ENCODE results near the gene DENND4B. TPM values are rescaled to one million over a fixed set of nuclear protein-coding genes. Genes with fewer than 3 reads are reported as not detected.
"Not testable (repeated sequence)": the region's sequence is repeated elsewhere in the genome, so short reads cannot be mapped to it uniquely, and the experiment has no call there.

DENND4B gene
- total RNA-seq, 1 experiment from 2014 or later = 41.3 TPM

GRCh38 chr1:153903841-153904455, 42.6 kb downstream of the DENND4B start:
- BruUV-seq (replicated peaks) = no TSS peak
- Histone ChIP-seq H2AFZ (no peak overlapping the region), H3F3A (ENCODE audit: insufficient read depth, low read depth) (peaks cover 11% of the 10 kb centered on the region), H3K27ac (no peak overlapping the region), H3K79me2 (ENCODE audit: low read depth) (peaks cover 93% of the 10 kb centered on the region), H3K36me3 (ENCODE audit: low read depth) (peaks cover 4% of the 10 kb centered on the region), H4K20me1 (ENCODE audit: insufficient read depth) (peaks cover 72% of the 10 kb centered on the region), H3K9me3 (ENCODE audit: insufficient read depth, low read depth) (no peaks in the 10 kb centered on the region), H3K27me3 (ENCODE audit: insufficient read depth, low read depth) (no peaks in the 10 kb centered on the region), H3K4me1 (replicated peaks; ENCODE audit: insufficient read depth) (no peaks in the 10 kb centered on the region; the same call in 1 of the 2 replicates), H3K9me2 (ENCODE audit: insufficient read depth) (no peaks in the 10 kb centered on the region), H3K4me3 (no peak overlapping the region), H3K4me2 (no peak overlapping the region)
- TF ChIP-seq EZH2 (IDR thresholded peaks at IDR 0.05; ENCODE audit: low read depth) = no peak
- TF ChIP-seq, protein P1, sequence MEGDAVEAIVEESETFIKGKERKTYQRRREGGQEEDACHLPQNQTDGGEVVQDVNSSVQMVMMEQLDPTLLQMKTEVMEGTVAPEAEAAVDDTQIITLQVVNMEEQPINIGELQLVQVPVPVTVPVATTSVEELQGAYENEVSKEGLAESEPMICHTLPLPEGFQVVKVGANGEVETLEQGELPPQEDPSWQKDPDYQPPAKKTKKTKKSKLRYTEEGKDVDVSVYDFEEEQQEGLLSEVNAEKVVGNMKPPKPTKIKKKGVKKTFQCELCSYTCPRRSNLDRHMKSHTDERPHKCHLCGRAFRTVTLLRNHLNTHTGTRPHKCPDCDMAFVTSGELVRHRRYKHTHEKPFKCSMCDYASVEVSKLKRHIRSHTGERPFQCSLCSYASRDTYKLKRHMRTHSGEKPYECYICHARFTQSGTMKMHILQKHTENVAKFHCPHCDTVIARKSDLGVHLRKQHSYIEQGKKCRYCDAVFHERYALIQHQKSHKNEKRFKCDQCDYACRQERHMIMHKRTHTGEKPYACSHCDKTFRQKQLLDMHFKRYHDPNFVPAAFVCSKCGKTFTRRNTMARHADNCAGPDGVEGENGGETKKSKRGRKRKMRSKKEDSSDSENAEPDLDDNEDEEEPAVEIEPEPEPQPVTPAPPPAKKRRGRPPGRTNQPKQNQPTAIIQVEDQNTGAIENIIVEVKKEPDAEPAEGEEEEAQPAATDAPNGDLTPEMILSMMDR (conservative IDR thresholded peaks at IDR 0.05) = no peak
- CTCF ChIA-PET = interaction anchor here (0.5 kb wide), 1 partner anchor 613 kb away, joined by 13 read pairs; no protein-coding TSS in a partner anchor
- intact Hi-C loops (cut with micrococcal nuclease; ENCODE audit: unreplicated experiment) = no loop called here
- POLR2A ChIA-PET (ENCODE audit: unreplicated experiment) = no interaction called here
- no peak for DNase-seq

- CTCF ChIA-PET = no interaction called here
- H2AFZ ChIP-seq = no peak overlapping the region
- no peak overlapping the region for H3K4me3 ChIP-seq
- no peak for TF ChIP-seq EZH2 (IDR thresholded peaks at IDR 0.05; ENCODE audit: low read depth)
- TF ChIP-seq, protein P1 (conservative IDR thresholded peaks at IDR 0.05) = no peak
- H3K27me3 ChIP-seq (ENCODE audit: insufficient read depth, low read depth) = no peaks in the 10 kb centered on the region
- BruUV-seq (replicated peaks) = no TSS peak
- peaks cover 48% of the 10 kb centered on the region for H4K20me1 ChIP-seq (ENCODE audit: insufficient read depth)
- H3K9me3 ChIP-seq (ENCODE audit: insufficient read depth, low read depth) = no peaks in the 10 kb centered on the region
- DNase-seq = no peak
- peaks cover 4% of the 10 kb centered on the region; the same call in 1 of the 2 replicates for H3K36me3 ChIP-seq (ENCODE audit: low read depth)
- no peaks in the 10 kb centered on the region for H3K4me1 ChIP-seq (replicated peaks; ENCODE audit: insufficient read depth)
- no peak overlapping the region for H3K27ac ChIP-seq
- H3K79me2 ChIP-seq (ENCODE audit: low read depth) = peaks cover 64% of the 10 kb centered on the region
- no peaks in the 10 kb centered on the region for H3K9me2 ChIP-seq (ENCODE audit: insufficient read depth)
- peaks cover 10% of the 10 kb centered on the region for H3F3A ChIP-seq (ENCODE audit: insufficient read depth, low read depth)
- no peak overlapping the region for H3K4me2 ChIP-seq
- POLR2A ChIA-PET (ENCODE audit: unreplicated experiment) = no interaction called here
- intact Hi-C loops (cut with micrococcal nuclease; ENCODE audit: unreplicated experiment) = no loop called here
Observed at GRCh38 chr1:153899509-153899908, 47.0 kb downstream of the DENND4B start.

DNA sequence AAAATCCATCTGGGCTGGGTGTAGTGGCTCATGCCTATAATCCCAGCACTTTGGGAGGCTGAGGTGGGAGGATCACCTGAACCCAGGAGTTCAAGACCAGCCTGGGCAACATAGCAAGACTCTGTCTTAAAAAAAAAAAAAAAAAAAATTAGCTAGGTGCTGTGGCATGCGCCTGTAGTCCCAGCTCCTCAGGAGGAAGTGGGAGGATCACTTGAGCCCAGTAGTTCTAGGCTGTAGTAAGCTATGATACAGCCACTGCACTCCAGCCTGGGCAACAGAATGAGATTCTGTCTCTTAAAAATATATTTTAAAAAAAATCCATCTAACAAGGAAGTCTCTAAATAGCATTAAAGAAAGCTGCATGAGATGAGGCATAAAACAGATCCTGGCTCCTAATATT, 50.7 kb downstream of the DENND4B start:
- peaks cover 41% of the 10 kb centered on the region for H3K79me2 ChIP-seq (ENCODE audit: low read depth)
- H3K27ac ChIP-seq; H3K4me3 ChIP-seq; H3F3A ChIP-seq (ENCODE audit: insufficient read depth, low read depth); H3K9me2 ChIP-seq (ENCODE audit: insufficient read depth); DNase-seq; H3K27me3 ChIP-seq (ENCODE audit: insufficient read depth, low read depth); intact Hi-C loops (cut with micrococcal nuclease; ENCODE audit: unreplicated experiment); BruUV-seq (replicated peaks); H3K36me3 ChIP-seq (ENCODE audit: low read depth); H3K9me3 ChIP-seq (ENCODE audit: insufficient read depth, low read depth); CTCF ChIA-PET; POLR2A ChIA-PET (ENCODE audit: unreplicated experiment); H3K4me1 ChIP-seq (replicated peaks; ENCODE audit: insufficient read depth); H2AFZ ChIP-seq; H3K4me2 ChIP-seq: not testable (repeated sequence)
- H4K20me1 ChIP-seq (ENCODE audit: insufficient read depth) = peaks cover 35% of the 10 kb centered on the region

- H3K9me3 ChIP-seq (ENCODE audit: insufficient read depth, low read depth); H3K9me2 ChIP-seq (ENCODE audit: insufficient read depth); CTCF ChIA-PET; H3K27ac ChIP-seq; H3K4me3 ChIP-seq; H2AFZ ChIP-seq; H3K36me3 ChIP-seq (ENCODE audit: low read depth); DNase-seq; H3F3A ChIP-seq (ENCODE audit: insufficient read depth, low read depth); intact Hi-C loops (cut with micrococcal nuclease; ENCODE audit: unreplicated experiment); H3K4me2 ChIP-seq; POLR2A ChIA-PET (ENCODE audit: unreplicated experiment); H3K27me3 ChIP-seq (ENCODE audit: insufficient read depth, low read depth); BruUV-seq (replicated peaks); H3K4me1 ChIP-seq (replicated peaks; ENCODE audit: insufficient read depth): not testable (repeated sequence)
- Histone ChIP-seq H3K79me2 (ENCODE audit: low read depth) (peaks cover 50% of the 10 kb centered on the region), H4K20me1 (ENCODE audit: insufficient read depth) (peaks cover 45% of the 10 kb centered on the region)
Observed at GRCh38 chr1:153891042-153891441, 55.5 kb downstream of the DENND4B start.
